Activated CD4-positive, CD25-positive, alpha-beta regulatory T cell (primary cell): ENCODE measurements around the gene TMEM183A.
A peak's percentile ranks its signal among the peaks of the same experiment; 100 is the strongest.
"Not testable (repeated sequence)": the region's sequence is repeated elsewhere in the genome, so short reads cannot be mapped to it uniquely, and the experiment has no call there.

Experiments
- DNase-seq, 4 experiments: peaks; one replicate each; lab custom pipeline; 2025; lab: John Stamatoyannopoulos, UW

The TMEM183A gene

GRCh38 chr1:202987255-202987654 is 19.9 kb upstream of the TMEM183A start:
- DNase-seq = no peak

DNA sequence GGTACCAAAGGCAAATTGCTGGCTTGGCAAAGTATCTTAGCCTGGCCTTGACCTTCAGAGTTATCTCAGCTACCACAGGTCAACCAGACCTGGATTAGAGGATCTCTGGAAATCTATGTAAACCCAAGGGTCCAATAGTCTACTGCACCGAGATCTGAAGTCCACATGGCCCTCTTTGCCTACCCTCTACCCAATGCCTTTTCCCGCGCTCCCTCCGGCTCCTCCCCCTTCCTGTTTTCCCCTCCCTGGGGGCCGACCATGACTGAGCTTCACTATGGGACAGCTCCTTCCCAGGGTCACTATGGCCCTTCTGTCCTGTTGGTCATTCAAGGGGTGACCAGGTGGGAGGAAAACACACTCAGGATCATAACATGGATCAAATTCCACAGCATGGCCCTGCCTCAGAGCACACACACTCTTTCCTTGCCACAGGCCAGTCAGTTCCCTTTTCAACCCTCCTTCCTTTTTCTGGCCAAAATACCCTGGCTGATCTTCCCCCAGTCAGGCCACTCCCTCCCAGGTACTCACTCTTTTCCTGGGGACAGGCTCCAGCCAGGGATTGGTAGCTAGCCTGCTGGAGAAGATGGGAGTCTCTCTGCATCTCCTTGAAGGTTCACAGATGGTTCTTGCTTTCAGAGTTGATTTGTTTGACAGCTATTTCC is 19.1 kb upstream of the TMEM183A start:
- DNase-seq = no peak

DNA sequence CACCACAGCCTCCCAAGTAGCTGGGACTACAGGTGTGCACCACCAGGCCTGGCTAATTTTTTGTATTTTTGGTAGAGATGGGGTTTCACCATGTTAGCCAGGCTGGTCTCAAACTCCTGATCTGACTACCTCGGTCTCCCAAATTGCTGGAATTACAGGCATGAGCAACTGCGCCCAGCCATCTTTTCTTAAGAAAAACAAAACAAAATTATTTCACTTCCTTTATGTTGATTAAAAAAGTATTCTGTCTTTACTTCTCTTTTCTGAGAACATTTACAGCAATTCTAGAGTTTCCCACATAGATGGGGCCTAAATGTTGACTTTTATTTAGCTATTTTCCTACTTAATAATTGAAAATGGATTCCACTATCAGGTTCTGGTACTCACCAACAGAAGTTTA is 17.3 kb upstream of the TMEM183A start:
- DNase-seq = no peak

DNA sequence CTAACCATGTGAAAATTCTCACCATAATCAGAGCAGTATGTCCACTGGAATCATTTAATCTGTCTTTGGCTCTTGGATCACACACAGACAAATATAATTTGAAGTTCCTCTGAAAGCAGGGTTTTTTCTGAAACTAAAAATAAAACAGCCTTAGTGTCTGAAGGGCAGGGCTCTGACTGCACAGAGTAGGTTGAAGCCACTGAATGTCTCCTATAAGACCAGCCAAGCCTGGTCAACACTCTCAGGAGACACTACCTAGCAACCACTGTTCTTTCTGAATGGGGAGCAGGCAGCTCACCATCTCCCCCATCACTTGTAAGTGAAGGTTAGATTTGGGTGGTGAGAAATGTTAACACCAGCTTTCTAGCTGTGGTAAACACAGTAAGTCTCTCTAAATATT is 16.1 kb upstream of the TMEM183A start:
- no peak for DNase-seq

- DNase-seq = no peak
Measured at GRCh38 chr1:202994756-202995155, 12.4 kb upstream of the TMEM183A start.

- peak; percentile 11 to 43 (median 22) for DNase-seq
Measured at GRCh38 chr1:202998836-202999750, 8.1 kb upstream of the TMEM183A start.

GRCh38 chr1:203000217-203000944 is 6.8 kb upstream of the TMEM183A start:
- DNase-seq = no peak

GRCh38 chr1:203001986-203002385 is 5.2 kb upstream of the TMEM183A start:
- no peak for DNase-seq

DNA sequence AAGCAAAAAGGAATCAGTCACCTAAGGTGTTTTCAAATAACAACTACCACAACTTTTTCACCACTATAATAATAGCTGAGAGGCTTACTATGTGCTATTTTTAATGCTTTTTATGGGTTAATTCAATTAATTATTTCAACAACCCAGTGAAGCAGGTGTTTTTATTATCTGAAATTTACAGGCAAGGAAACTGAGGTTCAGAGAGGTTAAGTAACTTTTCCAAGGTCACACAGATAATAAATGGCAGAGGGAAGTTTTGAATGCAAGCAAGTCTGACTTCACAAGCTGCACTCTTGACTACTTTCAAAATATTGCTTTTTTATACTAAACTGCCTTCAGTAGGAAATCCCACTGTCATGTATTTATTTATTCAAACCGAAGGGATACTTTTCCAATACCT is 4.2 kb upstream of the TMEM183A start:
- DNase-seq = no peak

DNA sequence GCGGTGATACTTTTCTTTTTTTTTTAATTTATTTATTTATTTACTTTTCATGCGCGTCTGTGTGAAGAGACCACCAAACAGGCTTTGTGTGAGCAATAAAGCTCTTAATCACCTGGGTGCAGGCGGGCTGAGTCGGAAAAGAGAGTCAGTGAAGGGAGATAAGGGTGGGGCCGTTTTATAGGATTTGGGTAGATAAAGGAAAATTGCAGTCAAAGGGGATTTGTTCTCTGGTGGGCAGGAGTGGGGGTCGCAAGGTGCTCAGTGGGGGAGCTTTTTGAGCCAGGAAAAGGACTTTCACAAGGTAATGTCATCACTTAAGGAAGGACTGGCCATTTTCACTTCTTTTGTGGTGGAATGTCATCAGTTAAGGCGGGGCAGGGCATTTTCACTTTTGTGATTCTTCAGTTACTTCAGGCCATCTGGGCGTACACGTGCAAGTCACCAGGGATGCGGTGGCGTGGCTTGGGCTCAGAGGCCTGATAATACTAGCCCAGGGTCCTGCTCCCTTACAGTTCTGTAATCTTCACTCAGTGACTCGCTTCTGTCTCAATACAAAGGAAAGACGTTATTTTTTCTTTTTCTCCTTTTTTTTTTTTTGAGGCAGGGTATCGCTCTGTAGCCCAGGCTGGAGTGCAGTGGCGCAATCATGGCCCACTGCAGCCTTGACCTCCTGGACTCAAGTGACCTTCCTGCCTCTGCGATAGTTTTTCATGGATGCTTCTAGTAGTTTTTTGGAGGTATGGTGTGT is 1.6 kb upstream of the TMEM183A start:
- not testable (repeated sequence) for DNase-seq

GRCh38 chr1:203009185-203009584 is 2.0 kb downstream of the TMEM183A start:
- no peak for DNase-seq

GRCh38 chr1:203011582-203011981 is 4.4 kb downstream of the TMEM183A start:
- no peak for DNase-seq

DNA sequence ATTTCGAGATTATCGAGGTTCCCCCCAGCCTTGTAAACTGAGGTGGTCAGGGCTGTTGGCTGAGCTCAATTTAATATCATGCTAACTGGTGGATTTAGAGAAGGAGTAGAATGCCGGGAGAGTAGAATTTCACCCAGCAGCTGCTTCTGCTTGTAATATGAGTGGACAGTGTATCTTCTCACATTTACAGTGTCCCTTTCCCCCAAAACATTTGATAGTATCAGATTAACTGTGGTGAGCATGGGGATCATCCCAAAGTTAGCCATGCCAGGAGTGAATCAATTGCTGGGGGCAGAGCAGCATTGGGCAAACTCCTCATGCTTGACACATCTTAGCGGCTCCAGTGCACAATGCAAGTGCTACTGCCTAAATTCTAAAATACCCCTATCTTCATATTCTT is 9.9 kb downstream of the TMEM183A start:
- no peak for DNase-seq

DNA sequence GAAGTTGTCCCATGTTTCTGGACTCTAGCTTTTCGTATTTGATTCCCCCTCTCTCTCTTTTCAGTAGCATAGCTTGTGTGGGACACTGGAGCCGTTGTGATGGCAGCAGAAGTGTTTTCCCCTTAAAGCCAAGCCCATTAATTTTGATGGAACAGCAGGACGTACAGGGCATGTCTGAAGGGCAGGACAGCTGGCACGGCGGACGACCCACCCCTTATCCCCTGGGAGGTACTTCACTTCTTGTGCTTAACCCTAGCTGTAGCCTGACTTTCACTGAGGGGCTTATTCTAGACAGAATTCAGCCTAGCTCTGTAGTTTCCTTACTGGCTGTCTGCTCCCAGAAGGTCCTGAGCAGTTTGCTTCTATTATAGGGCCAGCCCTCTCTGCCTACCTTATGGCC is 10.5 kb downstream of the TMEM183A start:
- no peak for DNase-seq

DNA sequence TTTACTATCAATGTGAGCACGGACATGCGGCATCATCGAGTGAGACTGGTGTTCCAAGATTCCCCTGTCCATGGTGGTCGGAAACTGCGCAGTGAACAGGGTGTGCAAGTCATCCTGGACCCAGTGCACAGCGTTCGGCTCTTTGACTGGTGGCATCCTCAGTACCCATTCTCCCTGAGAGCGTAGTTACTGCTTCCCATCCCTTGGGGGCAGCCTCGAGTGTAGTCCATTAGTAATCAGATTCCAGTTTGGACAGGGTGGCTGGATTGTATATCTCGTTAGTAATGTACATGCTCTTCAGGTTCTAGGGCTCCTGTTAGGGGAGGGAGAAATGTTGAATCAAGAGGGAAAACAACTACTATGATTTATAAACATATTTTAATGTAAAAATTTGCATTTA is 15.7 kb downstream of the TMEM183A start:
- not testable (repeated sequence) for DNase-seq

GRCh38 chr1:203025686-203026030 is 18.5 kb downstream of the TMEM183A start:
- DNase-seq = no peak

DNA sequence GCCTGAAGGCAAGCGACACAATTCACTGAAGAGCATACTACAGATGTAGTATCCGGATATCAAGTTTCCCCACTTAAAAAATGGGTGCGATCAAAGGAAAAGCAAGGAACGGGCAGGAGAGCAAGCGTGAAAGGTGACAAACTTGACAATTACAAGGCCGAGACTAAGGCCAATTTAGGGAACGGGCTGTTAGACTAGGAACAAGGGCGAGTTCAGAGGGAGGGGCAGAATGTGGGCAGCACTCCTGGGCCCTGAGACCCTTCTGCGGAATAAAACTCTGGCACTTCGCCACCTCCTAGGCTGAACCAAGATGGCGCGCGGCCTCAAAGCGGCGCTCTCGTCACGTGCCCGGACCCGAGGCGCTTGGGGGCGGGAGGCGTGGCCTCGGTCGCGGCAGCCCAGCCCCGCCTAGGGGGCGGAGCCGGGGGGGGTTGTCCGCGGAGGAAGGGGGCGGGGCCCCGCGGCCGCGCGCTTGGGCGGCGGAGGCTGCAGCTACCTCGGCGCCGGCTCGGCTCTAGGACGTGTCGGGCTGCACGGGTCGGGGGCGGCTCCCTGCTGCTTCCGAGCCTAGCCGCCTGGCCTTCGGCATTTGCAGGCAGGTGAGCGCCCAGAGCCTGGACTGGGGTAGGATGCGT is 19.0 kb downstream of the TMEM183A start, which contains the start of gene PPFIA4:
PPFIA4 (plus strand) TSS at position 461 of the 635 bp plus-strand sequence. CDS start 12,518 bp downstream, outside the sequence.
- peak; percentile 65 to 78 (median 70) for DNase-seq

- DNase-seq = no peak
Measured at GRCh38 chr1:203026666-203027663, 19.8 kb downstream of the TMEM183A start.

GRCh38 chr1:203028067-203028783 is 21.1 kb downstream of the TMEM183A start:
- no peak for DNase-seq
